Activated naive CD8-positive, alpha-beta T cell treated with anti-CD3 and anti-CD28 coated beads, Interleukin-2, amount 50 U/mL, for 24 hours (primary cell): ENCODE measurements around the gene MAP3K10.
"Not testable (repeated sequence)": the region's sequence is repeated elsewhere in the genome, so short reads cannot be mapped to it uniquely, and the experiment has no call there.

Source experiments
- ATAC-seq: fragments of 150-1000 bp; cut with Tn5 transposase; one replicate; pipeline ENCODE4 v1.10.0; 2021
- DNase-seq: peaks from one replicate; pipeline ENCODE4 v3.0.0; 2021
- H3K27ac Mint-ChIP-seq: one replicate; pipeline ENCODE4 v1.8.0; 2021; ENCODE audit warnings: mild to moderate bottlenecking, mixed read lengths
- H3K27me3 Mint-ChIP-seq: one replicate; pipeline ENCODE4 v1.8.0; 2021; ENCODE audit warnings: mixed read lengths
- H3K36me3 Mint-ChIP-seq: one replicate; pipeline ENCODE4 v1.8.0; 2021; ENCODE audit warnings: low read depth, mixed read lengths
- H3K4me1 Mint-ChIP-seq: one replicate; pipeline ENCODE4 v1.8.0; 2021; ENCODE audit warnings: mixed read lengths
- H3K4me3 Mint-ChIP-seq: one replicate; pipeline ENCODE4 v1.8.0; 2021; ENCODE audit warnings: mild to moderate bottlenecking, moderate library complexity, mixed read lengths
- H3K9me3 Mint-ChIP-seq: one replicate; pipeline ENCODE4 v1.8.0; 2021; ENCODE audit warnings: mixed read lengths

The MAP3K10 gene

GRCh38 chr19:40190891-40191835, at the start of gene MAP3K10:
Gene MAP3K10 (plus strand): TSS chr19:40191426. CDS start chr19:40192032, 606 bp downstream.
- Mint-ChIP-seq H3K9me3 (no peaks in the 10 kb centered on the region), H3K36me3 (peaks cover 2% of the 10 kb centered on the region), H3K4me1 (peaks cover 28% of the 10 kb centered on the region), H3K27ac (peak within 1 kb of the TSS; percentile 90), H3K4me3 (peak within 1 kb of the TSS; percentile 84), H3K27me3 (no peaks in the 10 kb centered on the region)
- DNase-seq, result peak; percentile 85
- peak; percentile 90 for ATAC-seq

- H3K27me3 Mint-ChIP-seq, result no peaks in the 10 kb centered on the region
- no peaks in the 10 kb centered on the region for H3K36me3 Mint-ChIP-seq
- no peak overlapping the region for H3K4me3 Mint-ChIP-seq
- ATAC-seq (no peak), DNase-seq (no peak)
- no peak overlapping the region for H3K27ac Mint-ChIP-seq
- no peaks in the 10 kb centered on the region for H3K9me3 Mint-ChIP-seq
- H3K4me1 Mint-ChIP-seq, result peaks cover 33% of the 10 kb centered on the region
Measured at GRCh38 chr19:40141551-40141950, 49.7 kb upstream of the MAP3K10 start.

- no peaks in the 10 kb centered on the region for H3K9me3 Mint-ChIP-seq
- no peaks in the 10 kb centered on the region for H3K36me3 Mint-ChIP-seq
- no peaks in the 10 kb centered on the region for H3K27me3 Mint-ChIP-seq
- DNase-seq, result peak; percentile 49
- H3K4me3 Mint-ChIP-seq, result peak overlapping the region; percentile 48
- peak; percentile 42 for ATAC-seq
- peaks cover 49% of the 10 kb centered on the region for H3K4me1 Mint-ChIP-seq
- peak overlapping the region; percentile 88 for H3K27ac Mint-ChIP-seq
Measured at GRCh38 chr19:40143612-40144011, 47.6 kb upstream of the MAP3K10 start.

- no peaks in the 10 kb centered on the region for H3K9me3 Mint-ChIP-seq
- ATAC-seq (peak; percentile 45), DNase-seq (no peak)
- peak overlapping the region; percentile 63 for H3K4me3 Mint-ChIP-seq
- no peaks in the 10 kb centered on the region for H3K27me3 Mint-ChIP-seq
- H3K4me1 Mint-ChIP-seq, result peaks cover 52% of the 10 kb centered on the region
- peak overlapping the region; percentile 88 for H3K27ac Mint-ChIP-seq
- H3K36me3 Mint-ChIP-seq, result no peaks in the 10 kb centered on the region
Measured at GRCh38 chr19:40144151-40144550, 47.1 kb upstream of the MAP3K10 start.

- H3K4me1 Mint-ChIP-seq, result peaks cover 58% of the 10 kb centered on the region
Measured at GRCh38 chr19:40144947-40145748, 46.1 kb upstream of the MAP3K10 start.

GRCh38 chr19:40145749-40146029, 45.5 kb upstream of the MAP3K10 start:
- DNase-seq, H3K4me3 Mint-ChIP-seq, H3K27ac Mint-ChIP-seq, H3K9me3 Mint-ChIP-seq, H3K27me3 Mint-ChIP-seq, ATAC-seq, H3K36me3 Mint-ChIP-seq: not testable (repeated sequence)
- H3K4me1 Mint-ChIP-seq, result peaks cover 58% of the 10 kb centered on the region

More at GRCh38 chr19:40144947-40145748, 46.1 kb upstream of the MAP3K10 start:
- no peak for DNase-seq
- peak; percentile 62 for ATAC-seq
- no peaks in the 10 kb centered on the region for H3K27me3 Mint-ChIP-seq
- H3K4me3 Mint-ChIP-seq, result no peak overlapping the region
- no peaks in the 10 kb centered on the region for H3K9me3 Mint-ChIP-seq
- H3K27ac Mint-ChIP-seq, result peak overlapping the region; percentile 60
- H3K36me3 Mint-ChIP-seq, result no peaks in the 10 kb centered on the region

GRCh38 chr19:40147338-40147692, 43.9 kb upstream of the MAP3K10 start:
- Mint-ChIP-seq H3K36me3 (no peaks in the 10 kb centered on the region), H3K9me3 (no peaks in the 10 kb centered on the region), H3K27ac (peak overlapping the region; percentile 9), H3K4me3 (no peak overlapping the region), H3K27me3 (no peaks in the 10 kb centered on the region), H3K4me1 (peaks cover 56% of the 10 kb centered on the region)
- no peak for DNase-seq
- ATAC-seq, result no peak

- H3K27ac Mint-ChIP-seq, result peak overlapping the region; percentile 9
- peak; percentile 71 for ATAC-seq
- no peaks in the 10 kb centered on the region for H3K36me3 Mint-ChIP-seq
- H3K9me3 Mint-ChIP-seq, result no peaks in the 10 kb centered on the region
- no peaks in the 10 kb centered on the region for H3K27me3 Mint-ChIP-seq
- no peak for DNase-seq
- H3K4me3 Mint-ChIP-seq, result peak overlapping the region; percentile 1
- peaks cover 51% of the 10 kb centered on the region for H3K4me1 Mint-ChIP-seq
Measured at GRCh38 chr19:40147693-40148347, 43.4 kb upstream of the MAP3K10 start.

- no peaks in the 10 kb centered on the region for H3K36me3 Mint-ChIP-seq
- H3K27me3 Mint-ChIP-seq, result no peaks in the 10 kb centered on the region
- H3K4me1 Mint-ChIP-seq, result peaks cover 38% of the 10 kb centered on the region
- no peak overlapping the region for H3K4me3 Mint-ChIP-seq
- DNase-seq (no peak), ATAC-seq (no peak)
- H3K9me3 Mint-ChIP-seq, result no peaks in the 10 kb centered on the region
- no peak overlapping the region for H3K27ac Mint-ChIP-seq
Measured at GRCh38 chr19:40149501-40149900, 41.7 kb upstream of the MAP3K10 start.

- ATAC-seq, result no peak
- no peak overlapping the region for H3K27ac Mint-ChIP-seq
Measured at GRCh38 chr19:40150170-40150569, 41.1 kb upstream of the MAP3K10 start.

GRCh38 chr19:40154121-40154680, 37.0 kb upstream of the MAP3K10 start:
- Mint-ChIP-seq H3K4me3 (no peak overlapping the region), H3K9me3 (no peaks in the 10 kb centered on the region), H3K36me3 (no peaks in the 10 kb centered on the region), H3K27me3 (no peaks in the 10 kb centered on the region), H3K4me1 (peaks cover 16% of the 10 kb centered on the region), H3K27ac (no peak overlapping the region)
- ATAC-seq (no peak), DNase-seq (no peak)

More at GRCh38 chr19:40150170-40150569, 41.1 kb upstream of the MAP3K10 start:
- Mint-ChIP-seq H3K27me3 (no peaks in the 10 kb centered on the region), H3K4me3 (no peak overlapping the region), H3K9me3 (no peaks in the 10 kb centered on the region), H3K4me1 (peaks cover 35% of the 10 kb centered on the region), H3K36me3 (no peaks in the 10 kb centered on the region)
- DNase-seq, result no peak

GRCh38 chr19:40155749-40156265, 35.4 kb upstream of the MAP3K10 start:
- DNase-seq (no peak), ATAC-seq (no peak)
- no peaks in the 10 kb centered on the region for H3K9me3 Mint-ChIP-seq
- no peaks in the 10 kb centered on the region for H3K27me3 Mint-ChIP-seq
- H3K27ac Mint-ChIP-seq, result no peak overlapping the region
- H3K4me1 Mint-ChIP-seq, result peaks cover 11% of the 10 kb centered on the region
- no peaks in the 10 kb centered on the region for H3K36me3 Mint-ChIP-seq
- no peak overlapping the region for H3K4me3 Mint-ChIP-seq

- H3K27me3 Mint-ChIP-seq, result no peaks in the 10 kb centered on the region
- H3K4me3 Mint-ChIP-seq, result no peak overlapping the region
- DNase-seq (no peak), ATAC-seq (no peak)
- H3K36me3 Mint-ChIP-seq, result no peaks in the 10 kb centered on the region
- H3K4me1 Mint-ChIP-seq, result peaks cover 11% of the 10 kb centered on the region
- no peaks in the 10 kb centered on the region for H3K9me3 Mint-ChIP-seq
- H3K27ac Mint-ChIP-seq, result no peak overlapping the region
Measured at GRCh38 chr19:40157059-40157458, 34.2 kb upstream of the MAP3K10 start.

- DNase-seq, result no peak
- ATAC-seq, result no peak
- H3K36me3 Mint-ChIP-seq, result peaks cover 2% of the 10 kb centered on the region
- H3K9me3 Mint-ChIP-seq, result no peaks in the 10 kb centered on the region
- no peak overlapping the region for H3K27ac Mint-ChIP-seq
- no peak overlapping the region for H3K4me3 Mint-ChIP-seq
- peaks cover 19% of the 10 kb centered on the region for H3K4me1 Mint-ChIP-seq
- H3K27me3 Mint-ChIP-seq, result no peaks in the 10 kb centered on the region
Measured at GRCh38 chr19:40159744-40160143, 31.5 kb upstream of the MAP3K10 start.
